H1 (cell line): ENCODE measurements around the gene IL31RA. TPM values are rescaled to one million over a fixed set of nuclear protein-coding genes. Genes with fewer than 3 reads are reported as not detected.

Experiments
- NANOG ChIP-seq: IDR thresholded peaks from 2 replicates; pipeline ENCODE4 v1.6.1; 2011; ENCODE audit warnings: low read length, low read depth, mild to moderate bottlenecking, inconsistent platforms; ENCODE audit not compliant: insufficient read depth, poor library complexity, severe bottlenecking
- polyA plus RNA-seq, 7 experiments: library from polyadenylated mRNA; depleted of rRNA in 3 of 7; stranded (reverse) in 5 of 7; unstranded in 2 of 7; fragments of >200 nt in 5 of 7; fragments of 200-250 nt in 2 of 7; gene quantifications; 1 replicate in 5 of 7; 2 replicates in 1 of 7; 4 replicates in 1 of 7; pipeline versions ENCODE4 v1.2.1 to v1.2.3, GENCODE V29; 2011 to 2013; ENCODE audit warnings: missing spikeins in 2 of 7, mixed read lengths in 2 of 7
- total RNA-seq: library from RNA; stranded (reverse); fragmentation: NEBNext Ultra II Directional; extraction: Animal tissue kit (Norgen Biotek cat#: 25700); gene quantifications from 2 replicates; pipeline ENCODE4 v1.2.1, GENCODE V29; 2021

Gene IL31RA
- total and polyA plus RNA-seq, 2 of the 8 experiments (the other 6 are each of a cell fraction or from before 2014, with no cell fraction given) = not detected

DNA sequence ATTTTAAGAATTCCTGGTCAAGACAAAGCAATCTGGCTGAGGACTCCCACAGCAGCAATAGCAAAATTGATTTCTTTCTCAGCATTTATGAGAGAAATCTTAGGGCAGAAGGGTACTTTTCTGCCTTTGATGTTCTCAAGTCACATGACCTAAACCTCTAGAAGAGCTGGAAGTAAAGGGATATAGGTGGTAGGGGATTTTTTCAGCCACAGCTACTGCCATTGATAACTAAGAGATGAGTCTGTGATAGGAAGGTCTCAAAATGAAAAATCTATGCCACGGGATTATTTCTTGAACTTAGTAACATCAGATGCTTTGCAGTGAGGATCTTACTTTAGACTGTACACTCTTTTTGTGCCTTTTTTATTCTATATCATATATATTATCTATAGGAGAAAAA, 108.1 kb downstream of the IL31RA start (continued):
- no peak for TF ChIP-seq NANOG
- TF ChIP-seq, all 59 proteins: peak for 0
